Uterus (tissue), 2 donors: ENCODE data around the gene GOLGA6L2.

Experiments used
- POLR2A ChIP-seq, 2 donors: fragments of 450-650 bp; IDR thresholded peaks; one replicate each; pipeline ENCODE4 v1.6.1; 2016; ENCODE audit warnings: antibody characterized with exemption in 2 of 2, mild to moderate bottlenecking in 1 of 2, moderate library complexity in 1 of 2
- TF ChIP-seq, protein P1 (sequence below), 4 experiments: fragments of 200-600 bp in 2 of 4; fragments of 450-650 bp in 2 of 4; sonication (generic) in 2 of 4; IDR thresholded peaks; one replicate each; pipeline ENCODE4 v1.5.1; 2016 to 2019; ENCODE audit warnings: antibody characterized with exemption in 4 of 4, mild to moderate bottlenecking in 2 of 4, moderate library complexity in 1 of 4

DNA sequence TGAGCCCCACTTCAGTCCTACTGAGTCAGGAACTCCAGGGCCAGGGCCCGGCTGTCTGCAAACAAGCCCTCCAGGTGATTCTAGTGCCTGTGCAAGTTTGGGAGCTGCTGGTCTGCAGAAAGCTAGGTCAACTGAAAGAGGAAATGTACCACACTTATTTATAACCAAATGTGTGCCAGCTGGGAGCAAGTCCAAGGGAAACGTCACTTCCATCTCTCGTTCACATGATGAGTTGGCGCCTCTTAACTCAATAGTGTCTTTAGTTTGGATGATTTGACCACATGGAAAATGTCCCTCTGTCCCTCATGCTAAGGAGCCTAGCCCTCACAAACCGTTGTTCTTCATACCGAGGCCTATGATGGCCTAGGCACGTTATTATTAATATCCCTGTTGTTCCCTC lies 49.3 kb downstream of the GOLGA6L2 start:
- no peak for TF ChIP-seq POLR2A (IDR thresholded peaks at IDR 0.05)
- TF ChIP-seq, protein P1, sequence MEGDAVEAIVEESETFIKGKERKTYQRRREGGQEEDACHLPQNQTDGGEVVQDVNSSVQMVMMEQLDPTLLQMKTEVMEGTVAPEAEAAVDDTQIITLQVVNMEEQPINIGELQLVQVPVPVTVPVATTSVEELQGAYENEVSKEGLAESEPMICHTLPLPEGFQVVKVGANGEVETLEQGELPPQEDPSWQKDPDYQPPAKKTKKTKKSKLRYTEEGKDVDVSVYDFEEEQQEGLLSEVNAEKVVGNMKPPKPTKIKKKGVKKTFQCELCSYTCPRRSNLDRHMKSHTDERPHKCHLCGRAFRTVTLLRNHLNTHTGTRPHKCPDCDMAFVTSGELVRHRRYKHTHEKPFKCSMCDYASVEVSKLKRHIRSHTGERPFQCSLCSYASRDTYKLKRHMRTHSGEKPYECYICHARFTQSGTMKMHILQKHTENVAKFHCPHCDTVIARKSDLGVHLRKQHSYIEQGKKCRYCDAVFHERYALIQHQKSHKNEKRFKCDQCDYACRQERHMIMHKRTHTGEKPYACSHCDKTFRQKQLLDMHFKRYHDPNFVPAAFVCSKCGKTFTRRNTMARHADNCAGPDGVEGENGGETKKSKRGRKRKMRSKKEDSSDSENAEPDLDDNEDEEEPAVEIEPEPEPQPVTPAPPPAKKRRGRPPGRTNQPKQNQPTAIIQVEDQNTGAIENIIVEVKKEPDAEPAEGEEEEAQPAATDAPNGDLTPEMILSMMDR (IDR thresholded peaks at IDR 0.05), result no peak
